ENCODE results near the gene TNNI2.

DNA sequence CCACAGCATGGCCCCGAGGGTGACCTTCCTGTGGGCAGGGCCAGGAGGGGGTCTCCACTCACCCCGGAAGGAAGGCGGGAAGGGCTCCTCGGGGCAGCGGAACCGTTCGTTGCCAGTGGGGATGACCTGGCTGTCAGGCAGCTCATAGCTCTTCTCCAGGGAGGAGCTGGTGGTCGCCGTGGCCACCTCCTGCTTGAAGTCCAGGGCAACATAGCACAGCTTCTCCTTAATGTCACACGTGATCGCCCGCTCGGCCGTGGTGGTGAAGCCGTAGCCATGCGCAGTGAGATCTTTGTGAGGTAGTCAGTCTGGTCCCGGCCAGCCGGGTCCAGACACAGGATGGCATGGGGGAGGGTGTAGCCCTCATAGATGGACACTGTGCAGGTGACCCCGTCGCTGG is 35.5 kb upstream of the TNNI2 start:
- TF ChIP-seq, protein P1, sequence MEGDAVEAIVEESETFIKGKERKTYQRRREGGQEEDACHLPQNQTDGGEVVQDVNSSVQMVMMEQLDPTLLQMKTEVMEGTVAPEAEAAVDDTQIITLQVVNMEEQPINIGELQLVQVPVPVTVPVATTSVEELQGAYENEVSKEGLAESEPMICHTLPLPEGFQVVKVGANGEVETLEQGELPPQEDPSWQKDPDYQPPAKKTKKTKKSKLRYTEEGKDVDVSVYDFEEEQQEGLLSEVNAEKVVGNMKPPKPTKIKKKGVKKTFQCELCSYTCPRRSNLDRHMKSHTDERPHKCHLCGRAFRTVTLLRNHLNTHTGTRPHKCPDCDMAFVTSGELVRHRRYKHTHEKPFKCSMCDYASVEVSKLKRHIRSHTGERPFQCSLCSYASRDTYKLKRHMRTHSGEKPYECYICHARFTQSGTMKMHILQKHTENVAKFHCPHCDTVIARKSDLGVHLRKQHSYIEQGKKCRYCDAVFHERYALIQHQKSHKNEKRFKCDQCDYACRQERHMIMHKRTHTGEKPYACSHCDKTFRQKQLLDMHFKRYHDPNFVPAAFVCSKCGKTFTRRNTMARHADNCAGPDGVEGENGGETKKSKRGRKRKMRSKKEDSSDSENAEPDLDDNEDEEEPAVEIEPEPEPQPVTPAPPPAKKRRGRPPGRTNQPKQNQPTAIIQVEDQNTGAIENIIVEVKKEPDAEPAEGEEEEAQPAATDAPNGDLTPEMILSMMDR (IDR thresholded peaks at IDR 0.05; ENCODE audit: borderline replicate concordance, extremely low read depth, low read length, poor library complexity, severe bottlenecking): no peak
- TF ChIP-seq EZH2 (IDR thresholded peaks at IDR 0.05; ENCODE audit: borderline replicate concordance, low read depth, low read length, severe bottlenecking): no peak

Measured in DND-41 (cell line).